Measurements from ENCODE around the gene DCAF4.
"Not testable (repeated sequence)": the region's sequence is repeated elsewhere in the genome, so short reads cannot be mapped to it uniquely, and the experiment has no call there.

GRCh38 chr14:72961016-72961415 is 34.8 kb downstream of the DCAF4 start:
- TF ChIP-seq EZH2 (IDR thresholded peaks at IDR 0.05; ENCODE audit: borderline replicate concordance, low read depth, low read length, poor library complexity, severe bottlenecking): not testable (repeated sequence)
- TF ChIP-seq, protein P1, sequence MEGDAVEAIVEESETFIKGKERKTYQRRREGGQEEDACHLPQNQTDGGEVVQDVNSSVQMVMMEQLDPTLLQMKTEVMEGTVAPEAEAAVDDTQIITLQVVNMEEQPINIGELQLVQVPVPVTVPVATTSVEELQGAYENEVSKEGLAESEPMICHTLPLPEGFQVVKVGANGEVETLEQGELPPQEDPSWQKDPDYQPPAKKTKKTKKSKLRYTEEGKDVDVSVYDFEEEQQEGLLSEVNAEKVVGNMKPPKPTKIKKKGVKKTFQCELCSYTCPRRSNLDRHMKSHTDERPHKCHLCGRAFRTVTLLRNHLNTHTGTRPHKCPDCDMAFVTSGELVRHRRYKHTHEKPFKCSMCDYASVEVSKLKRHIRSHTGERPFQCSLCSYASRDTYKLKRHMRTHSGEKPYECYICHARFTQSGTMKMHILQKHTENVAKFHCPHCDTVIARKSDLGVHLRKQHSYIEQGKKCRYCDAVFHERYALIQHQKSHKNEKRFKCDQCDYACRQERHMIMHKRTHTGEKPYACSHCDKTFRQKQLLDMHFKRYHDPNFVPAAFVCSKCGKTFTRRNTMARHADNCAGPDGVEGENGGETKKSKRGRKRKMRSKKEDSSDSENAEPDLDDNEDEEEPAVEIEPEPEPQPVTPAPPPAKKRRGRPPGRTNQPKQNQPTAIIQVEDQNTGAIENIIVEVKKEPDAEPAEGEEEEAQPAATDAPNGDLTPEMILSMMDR (conservative IDR thresholded peaks at IDR 0.05; ENCODE audit: low read depth, low read length): not testable (repeated sequence)
